Fibroblast of lung (primary cell): Measurements from ENCODE around the gene PLLP.

ENCODE experiments used
- CTCF ChIP-seq, 2 donors: IDR thresholded peaks in 1 of 2; conservative IDR thresholded peaks in 1 of 2; 1 replicate in 1 of 2; 2 replicates in 1 of 2; pipeline ENCODE4 v1.5.1; 2011 to 2012; ENCODE audit warnings: low read length in 2 of 2, control low read depth in 1 of 2, inconsistent platforms in 1 of 2, low read depth in 1 of 2, mild to moderate bottlenecking in 1 of 2
- EZH2 ChIP-seq: IDR thresholded peaks from 2 replicates; pipeline ENCODE4 v1.5.1; 2012; ENCODE audit warnings: low read length, control low read depth, mild to moderate bottlenecking; ENCODE audit errors: missing control alignments

GRCh38 chr16:57307365-57307764 is 22.9 kb upstream of the PLLP start:
- no peak for TF ChIP-seq CTCF (conservative IDR thresholded peaks at IDR 0.05 in 1 of 2, IDR thresholded peaks at IDR 0.05 in 1 of 2; ENCODE audit: low read depth in 1 of 2, low read length in 2 of 2)
- no peak for TF ChIP-seq EZH2
